A673 (cell line): ENCODE data around the gene ZMYND8.

Experiments
- EZH2 ChIP-seq: fragments of 200-600 bp; sonication (generic); IDR thresholded peaks from 2 replicates; pipeline ENCODE4 v1.6.1; 2017; ENCODE audit warnings: borderline replicate concordance, low read depth, mild to moderate bottlenecking, mixed read lengths, antibody characterized with exemption, low read length; ENCODE audit not compliant: poor library complexity, severe bottlenecking
- TF ChIP-seq, protein P1 (sequence below): fragments of 300-800, 200-600 bp; sonication (generic); conservative IDR thresholded peaks from 2 replicates; pipeline ENCODE4 v1.5.1; 2017; ENCODE audit warnings: low read depth, mild to moderate bottlenecking, antibody characterized with exemption, low read length, moderate library complexity, mixed read lengths

DNA sequence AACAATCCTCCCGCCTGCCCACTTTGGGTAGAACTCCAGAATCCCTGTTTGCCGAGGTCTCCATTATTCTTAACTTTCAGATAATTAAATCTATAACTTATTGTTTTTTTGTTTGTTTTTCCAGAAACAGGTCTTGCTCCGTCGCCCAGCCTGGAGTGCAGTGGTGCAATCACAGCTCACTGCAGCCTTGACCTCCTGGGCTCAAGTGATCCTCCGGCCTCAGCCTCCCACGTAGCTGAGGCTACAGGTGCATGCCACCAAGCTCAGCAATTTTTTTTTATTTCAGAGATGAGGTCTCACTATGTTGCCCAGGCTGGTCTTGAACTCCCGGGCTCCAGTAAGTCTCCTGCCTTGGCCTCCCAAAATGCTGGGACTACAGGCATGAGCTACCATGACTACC, 28.8 kb downstream of the ZMYND8 start:
- TF ChIP-seq, protein P1, sequence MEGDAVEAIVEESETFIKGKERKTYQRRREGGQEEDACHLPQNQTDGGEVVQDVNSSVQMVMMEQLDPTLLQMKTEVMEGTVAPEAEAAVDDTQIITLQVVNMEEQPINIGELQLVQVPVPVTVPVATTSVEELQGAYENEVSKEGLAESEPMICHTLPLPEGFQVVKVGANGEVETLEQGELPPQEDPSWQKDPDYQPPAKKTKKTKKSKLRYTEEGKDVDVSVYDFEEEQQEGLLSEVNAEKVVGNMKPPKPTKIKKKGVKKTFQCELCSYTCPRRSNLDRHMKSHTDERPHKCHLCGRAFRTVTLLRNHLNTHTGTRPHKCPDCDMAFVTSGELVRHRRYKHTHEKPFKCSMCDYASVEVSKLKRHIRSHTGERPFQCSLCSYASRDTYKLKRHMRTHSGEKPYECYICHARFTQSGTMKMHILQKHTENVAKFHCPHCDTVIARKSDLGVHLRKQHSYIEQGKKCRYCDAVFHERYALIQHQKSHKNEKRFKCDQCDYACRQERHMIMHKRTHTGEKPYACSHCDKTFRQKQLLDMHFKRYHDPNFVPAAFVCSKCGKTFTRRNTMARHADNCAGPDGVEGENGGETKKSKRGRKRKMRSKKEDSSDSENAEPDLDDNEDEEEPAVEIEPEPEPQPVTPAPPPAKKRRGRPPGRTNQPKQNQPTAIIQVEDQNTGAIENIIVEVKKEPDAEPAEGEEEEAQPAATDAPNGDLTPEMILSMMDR: no peak
- no peak for TF ChIP-seq EZH2
